Trophoblast cell (in vitro differentiated cells and primary cell): Measurements from ENCODE around the gene MYO5A. TPM values are rescaled to one million over a fixed set of nuclear protein-coding genes. Genes with fewer than 3 reads are reported as not detected.
"Not testable (repeated sequence)": the region's sequence is repeated elsewhere in the genome, so short reads cannot be mapped to it uniquely, and the experiment has no call there.

Source experiments
- DNase-seq, 2 donors: peaks; one replicate each; pipeline ENCODE4 v3.0.0-alpha.2; 2016
- H2AFZ ChIP-seq: 2 replicates; pipeline ENCODE4 v1.6.1; 2013; ENCODE audit warnings: low read length, moderate library complexity, mild to moderate bottlenecking; ENCODE audit not compliant: insufficient read depth, poor library complexity
- H2AK5ac ChIP-seq: 2 replicates; pipeline ENCODE4 v1.6.1; 2013; ENCODE audit warnings: mild to moderate bottlenecking, low read length
- H2BK120ac ChIP-seq: 2 replicates; pipeline ENCODE4 v1.6.1; 2013; ENCODE audit warnings: low read length, mild to moderate bottlenecking, moderate library complexity; ENCODE audit not compliant: insufficient read depth, poor library complexity
- H2BK12ac ChIP-seq: 2 replicates; pipeline ENCODE4 v1.6.1; 2013; ENCODE audit warnings: mild to moderate bottlenecking, low read length, moderate library complexity
- H2BK5ac ChIP-seq: 2 replicates; pipeline ENCODE4 v1.6.1; 2013; ENCODE audit warnings: low read length, low read depth, moderate library complexity, mild to moderate bottlenecking; ENCODE audit not compliant: poor library complexity
- H3K14ac ChIP-seq: 2 replicates; pipeline ENCODE4 v1.6.1; 2013; ENCODE audit warnings: mild to moderate bottlenecking, low read length
- H3K18ac ChIP-seq: 2 replicates; pipeline ENCODE4 v1.6.1; 2013; ENCODE audit warnings: mild to moderate bottlenecking, low read length
- H3K23ac ChIP-seq: 2 replicates; pipeline ENCODE4 v1.6.1; 2013; ENCODE audit warnings: low read length
- H3K27ac ChIP-seq: 2 replicates; pipeline ENCODE4 v1.5.1; 2013; ENCODE audit warnings: low read depth, mild to moderate bottlenecking, inconsistent platforms, low read length, moderate library complexity
- H3K27me3 ChIP-seq: 2 replicates; pipeline ENCODE4 v1.6.1; 2013; ENCODE audit warnings: inconsistent platforms, mild to moderate bottlenecking, low read length, moderate library complexity; ENCODE audit not compliant: insufficient read depth
- H3K36me3 ChIP-seq, 2 experiments: 1 replicate in 1 of 2; 2 replicates in 1 of 2; pipeline ENCODE4 v1.6.1; 2013; ENCODE audit warnings: low read length in 2 of 2, mild to moderate bottlenecking in 2 of 2, moderate library complexity in 1 of 2; ENCODE audit not compliant: insufficient read depth in 2 of 2, control insufficient read depth in 1 of 2
- H3K4ac ChIP-seq: 2 replicates; pipeline ENCODE4 v1.6.1; 2013; ENCODE audit warnings: low read depth, mild to moderate bottlenecking, low read length, moderate library complexity
- H3K4me1 ChIP-seq, 2 experiments: 1 replicate in 1 of 2; 2 replicates in 1 of 2; pipeline ENCODE4 v1.6.1; 2013; ENCODE audit warnings: low read length in 2 of 2, mild to moderate bottlenecking in 2 of 2, moderate library complexity in 1 of 2; ENCODE audit not compliant: insufficient read depth in 2 of 2, control insufficient read depth in 1 of 2
- H3K4me2 ChIP-seq: 2 replicates; pipeline ENCODE4 v1.6.1; 2013; ENCODE audit warnings: inconsistent platforms, mild to moderate bottlenecking, low read length, moderate library complexity
- H3K4me3 ChIP-seq: 2 replicates; pipeline ENCODE4 v1.5.1; 2013; ENCODE audit warnings: mild to moderate bottlenecking, low read depth, low read length, inconsistent platforms
- H3K79me1 ChIP-seq: one replicate; pipeline ENCODE4 v1.6.1; 2013; ENCODE audit warnings: low read length
- H3K79me2 ChIP-seq: 2 replicates; pipeline ENCODE4 v1.6.1; 2013; ENCODE audit warnings: low read length, mild to moderate bottlenecking; ENCODE audit not compliant: control insufficient read depth, insufficient read depth, poor library complexity
- H3K9ac ChIP-seq: 2 replicates; pipeline ENCODE4 v1.6.1; 2013; ENCODE audit warnings: mild to moderate bottlenecking, low read length
- H3K9me3 ChIP-seq: 2 replicates; pipeline ENCODE4 v1.6.1; 2013; ENCODE audit warnings: low read depth, mild to moderate bottlenecking, control low read depth, inconsistent platforms, low read length; ENCODE audit not compliant: insufficient read depth
- H4K12ac ChIP-seq: 2 replicates; pipeline ENCODE4 v1.6.1; 2013; ENCODE audit warnings: low read depth, mild to moderate bottlenecking, low read length, moderate library complexity
- H4K8ac ChIP-seq: 2 replicates; pipeline ENCODE4 v1.6.1; 2013; ENCODE audit warnings: low read depth, mild to moderate bottlenecking, low read length, moderate library complexity
- H4K91ac ChIP-seq: one replicate; pipeline ENCODE4 v1.6.1; 2013; ENCODE audit warnings: low read depth, mild to moderate bottlenecking, low read length, moderate library complexity
- WGBS: extraction: QIAGEN DNeasy Blood & Tissue Kit; methylation state at CpG from one replicate; pipeline ENCODE4 v1.1.7; 2013; ENCODE audit warnings: missing lambda C conversion rate; ENCODE audit not compliant: insufficient read length, insufficient coverage; ENCODE audit errors: extremely low coverage; 5-methylcytosine and 5-hydroxymethylcytosine counted together
- polyA plus RNA-seq: library from polyadenylated mRNA; stranded (reverse); fragments of 200-250 nt; gene quantifications from 2 replicates; pipeline ENCODE4 v1.2.3, GENCODE V29; 2013

The MYO5A gene
- 21.9 and 22.2 TPM in 2 replicates for polyA plus RNA-seq

DNA sequence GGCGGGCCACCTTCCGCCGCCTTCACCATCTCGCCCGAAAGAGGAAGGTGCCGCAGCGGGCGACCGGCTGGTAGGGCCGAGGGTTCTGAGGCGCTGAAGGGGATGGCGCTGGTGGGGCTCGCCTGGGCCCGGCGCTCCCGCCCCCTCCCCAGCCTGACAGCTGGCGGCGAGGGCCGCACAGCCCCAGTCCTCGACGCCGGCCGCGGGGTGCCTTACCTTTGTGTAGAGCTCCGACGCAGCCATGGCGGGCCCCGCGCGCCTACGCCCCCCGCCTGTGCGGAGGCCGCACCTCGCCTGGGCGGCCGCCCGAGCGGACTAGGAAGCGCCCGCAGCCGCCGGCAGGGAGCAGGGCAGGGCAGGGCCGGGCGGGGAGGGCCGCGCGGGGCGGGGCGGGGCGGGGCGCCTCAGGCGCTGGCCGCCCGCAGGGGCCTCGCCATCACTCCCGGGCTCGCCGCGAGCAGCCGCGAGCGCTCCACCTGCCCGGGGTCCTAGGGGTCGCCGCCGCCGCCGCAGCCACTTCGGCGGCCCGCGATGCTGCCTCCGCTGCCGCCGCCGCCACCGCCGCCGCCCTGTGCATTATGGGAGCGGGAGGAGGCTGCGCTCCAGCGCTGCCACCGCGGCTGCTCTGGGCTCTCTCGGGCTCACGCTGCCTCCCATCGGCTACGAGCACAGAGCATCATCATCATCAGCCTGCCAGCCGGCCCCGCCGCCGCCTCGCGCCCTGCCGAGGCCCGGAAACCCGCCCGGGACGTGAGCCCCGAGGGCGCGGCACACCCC is at the start of gene MYO5A:
Gene MYO5A, minus strand, starts transcription at position 317 of the 777 bp plus-strand sequence. Its CDS starts 74 bp downstream, at position 243.
- peak within 1 kb of the TSS; percentile 29 for H4K91ac ChIP-seq
- peak within 1 kb of the TSS; percentile 80 for H3K4me3 ChIP-seq
- H3K4me1 ChIP-seq: peaks cover 0 to 2% of the 10 kb centered on the region in 2 experiments
- peak within 1 kb of the TSS; percentile 78 for H3K9ac ChIP-seq
- H4K12ac ChIP-seq: peak within 1 kb of the TSS; percentile 59
- WGBS: no CpG with 5 or more reads among the region's 103 CpGs
- peaks cover 14% of the 10 kb centered on the region for H3K27me3 ChIP-seq
- no peaks in the 10 kb centered on the region for H3K36me3 ChIP-seq
- no peak within 1 kb of the TSS for H2BK5ac ChIP-seq
- peak within 1 kb of the TSS; percentile 85 for H2AFZ ChIP-seq
- no peak within 1 kb of the TSS for H3K23ac ChIP-seq
- peaks cover 3% of the 10 kb centered on the region for H3K79me2 ChIP-seq
- H3K18ac ChIP-seq: peak within 1 kb of the TSS; percentile 38
- peak; percentile 43 to 69 for DNase-seq
- peak within 1 kb of the TSS; percentile 72 for H4K8ac ChIP-seq
- H3K79me1 ChIP-seq: peaks cover 9% of the 10 kb centered on the region
- H2BK12ac ChIP-seq: no peak within 1 kb of the TSS
- peak within 1 kb of the TSS; percentile 64 for H2BK120ac ChIP-seq
- H3K4ac ChIP-seq: no peak within 1 kb of the TSS
- H2AK5ac ChIP-seq: no peak within 1 kb of the TSS
- H3K27ac ChIP-seq: no peak within 1 kb of the TSS
- no peaks in the 10 kb centered on the region for H3K9me3 ChIP-seq
- peak within 1 kb of the TSS; percentile 99 for H3K4me2 ChIP-seq
- H3K14ac ChIP-seq: peak within 1 kb of the TSS; percentile 73

- H3K9ac ChIP-seq: no peak overlapping the region
- no peaks in the 10 kb centered on the region for H3K27me3 ChIP-seq
- H2BK120ac ChIP-seq: no peak overlapping the region
- H2BK5ac ChIP-seq: no peak overlapping the region
- H3K4me1 ChIP-seq: no peaks in the 10 kb centered on the region
- no peak overlapping the region for H3K23ac ChIP-seq
- no peaks in the 10 kb centered on the region for H3K79me2 ChIP-seq
- no peak overlapping the region for H3K18ac ChIP-seq
- H4K12ac ChIP-seq: no peak overlapping the region
- H2AK5ac ChIP-seq: no peak overlapping the region
- H3K9me3 ChIP-seq: no peaks in the 10 kb centered on the region
- no peak overlapping the region for H3K4me2 ChIP-seq
- no peak overlapping the region for H3K27ac ChIP-seq
- no peak overlapping the region for H2BK12ac ChIP-seq
- no peak overlapping the region for H3K14ac ChIP-seq
- no peak overlapping the region for H2AFZ ChIP-seq
- H4K91ac ChIP-seq: no peak overlapping the region
- no peak overlapping the region for H3K4me3 ChIP-seq
- no peak overlapping the region for H4K8ac ChIP-seq
- no peak overlapping the region for H3K4ac ChIP-seq
- no CpG with 5 or more reads among the region's 2 CpGs for WGBS
- no peak for DNase-seq
- H3K79me1 ChIP-seq: no peaks in the 10 kb centered on the region
- no peaks in the 10 kb centered on the region for H3K36me3 ChIP-seq
Observed at GRCh38 chr15:52576692-52577091, 48.0 kb upstream of the MYO5A start.

DNA sequence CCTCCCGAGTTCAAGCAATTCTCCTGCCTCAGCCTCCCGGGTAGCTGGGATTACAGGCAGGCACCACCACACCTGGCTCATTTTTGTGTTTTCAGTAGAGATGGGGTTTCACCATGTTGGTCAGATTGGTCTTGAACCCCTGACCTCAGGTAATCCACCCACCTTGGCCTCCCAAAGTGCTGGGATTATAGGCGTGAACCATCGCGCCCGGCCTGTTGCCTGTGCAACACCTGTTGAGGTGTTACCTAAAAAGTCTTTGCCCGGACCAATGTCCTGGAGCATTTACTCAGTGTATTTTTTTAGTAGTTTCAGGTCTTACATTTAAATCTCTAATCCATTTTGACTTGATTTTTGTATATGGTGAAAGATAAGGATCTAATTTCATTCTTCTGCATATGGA is 46.9 kb upstream of the MYO5A start:
- H3K27ac ChIP-seq, H3K9me3 ChIP-seq, H3K36me3 ChIP-seq, H3K4ac ChIP-seq, H2BK120ac ChIP-seq, DNase-seq, H3K4me1 ChIP-seq, H2AK5ac ChIP-seq, H3K23ac ChIP-seq, H4K12ac ChIP-seq, H3K14ac ChIP-seq, H3K4me3 ChIP-seq, H4K8ac ChIP-seq, H4K91ac ChIP-seq, H3K4me2 ChIP-seq, H3K79me1 ChIP-seq, H3K9ac ChIP-seq, H3K79me2 ChIP-seq, H2AFZ ChIP-seq, H3K18ac ChIP-seq, H2BK12ac ChIP-seq, H2BK5ac ChIP-seq, H3K27me3 ChIP-seq: not testable (repeated sequence)
- no CpG with 5 or more reads among the region's 7 CpGs for WGBS

DNA sequence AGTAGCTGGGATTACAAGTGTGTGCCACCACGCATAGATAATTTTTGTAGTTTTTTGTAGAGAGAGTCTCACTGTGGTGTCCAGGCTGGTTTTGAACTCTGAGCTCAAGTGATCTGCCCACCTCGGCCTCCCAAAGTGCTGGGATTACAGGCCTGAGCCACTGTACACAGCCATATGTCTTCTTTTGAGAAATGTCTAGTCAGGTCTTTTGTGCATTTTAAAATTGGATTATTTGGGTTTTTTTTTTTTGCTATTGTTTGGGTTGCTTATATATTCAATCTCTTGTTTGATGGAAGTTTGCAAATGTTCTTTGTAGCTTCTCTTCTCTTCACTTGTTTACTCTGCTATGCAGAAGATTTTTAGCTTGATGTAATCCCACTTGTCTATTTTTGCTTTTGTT is 46.4 kb upstream of the MYO5A start:
- Histone ChIP-seq H2BK12ac (no peak overlapping the region), H3K9me3 (no peaks in the 10 kb centered on the region), H3K23ac (no peak overlapping the region), H3K9ac (no peak overlapping the region), H3K36me3 (no peaks in the 10 kb centered on the region), H2AFZ (no peak overlapping the region), H3K4ac (no peak overlapping the region), H4K12ac (no peak overlapping the region), H4K91ac (no peak overlapping the region), H3K14ac (no peak overlapping the region), H3K79me2 (no peaks in the 10 kb centered on the region), H2BK120ac (no peak overlapping the region), H4K8ac (no peak overlapping the region), H2AK5ac (no peak overlapping the region), H3K4me2 (no peak overlapping the region), H3K4me3 (no peak overlapping the region), H3K4me1 (no peaks in the 10 kb centered on the region), H2BK5ac (no peak overlapping the region), H3K27ac (no peak overlapping the region), H3K18ac (no peak overlapping the region), H3K79me1 (no peaks in the 10 kb centered on the region), H3K27me3 (no peaks in the 10 kb centered on the region)
- DNase-seq: no peak
- WGBS: no CpG with 5 or more reads among the region's 2 CpGs
